Lower leg skin (tissue), 4 donors: ENCODE measurements around the gene TRPC4AP. TPM values are rescaled to one million over a fixed set of nuclear protein-coding genes. Genes with fewer than 3 reads are reported as not detected.

Source experiments
- DNase-seq, 2 donors: peaks; one replicate each; pipeline ENCODE4 v3.0.0-alpha.2; 2019; ENCODE audit warnings: low spot score in 2 of 2
- H3K4me3 ChIP-seq: fragments of 200-600 bp; sonication (generic); 2 replicates; pipeline ENCODE4 v1.5.1; 2017; ENCODE audit warnings: mild to moderate bottlenecking, low read depth; ENCODE audit not compliant: poor library complexity, severe bottlenecking
- POLR2A ChIP-seq, 2 donors: fragments of 450-650 bp; IDR thresholded peaks; one replicate each; pipeline ENCODE4 v1.6.1; 2016 to 2017; ENCODE audit warnings: antibody characterized with exemption in 2 of 2, mild to moderate bottlenecking in 1 of 2, moderate library complexity in 1 of 2
- WGBS, 2 donors: methylation state at CpG; one replicate each; pipeline ENCODE4 v1.1.5; 2018; 5-methylcytosine and 5-hydroxymethylcytosine counted together
- intact Hi-C: fragments of 100-400 bp; cut with DNase I; formaldehyde crosslinking; loops from one replicate; pipeline ENCODE4 v1.15.0; 2023; ENCODE audit warnings: low total_unique reads
- total RNA-seq, 4 donors: library from RNA; depleted of rRNA; stranded (reverse); fragments of >200 nt; gene quantifications; one replicate each; pipeline ENCODE4 v1.1.0, GENCODE V29; 2016
- TF ChIP-seq, protein P1 (sequence below), 3 donors: fragments of 450-650 bp; IDR thresholded peaks; one replicate each; pipeline ENCODE4 v1.5.1; 2016; ENCODE audit warnings: antibody characterized with exemption in 3 of 3, mild to moderate bottlenecking in 3 of 3, moderate library complexity in 2 of 3

The TRPC4AP gene
- total RNA-seq, 4 donors from 2014 or later, result 40.3 to 64.5 (median 50.0) TPM

GRCh38 chr20:34995696-34996095, 96.9 kb downstream of the TRPC4AP start:
- 89 to 99% methylated on average over 7 of the region's 7 CpGs for WGBS, 2 donors

GRCh38 chr20:34995192-34995591, 97.4 kb downstream of the TRPC4AP start:
- no peak overlapping the region for H3K4me3 ChIP-seq
- intact Hi-C loops, result no loop called here
- no peak for TF ChIP-seq POLR2A (IDR thresholded peaks at IDR 0.05)
- TF ChIP-seq, protein P1, sequence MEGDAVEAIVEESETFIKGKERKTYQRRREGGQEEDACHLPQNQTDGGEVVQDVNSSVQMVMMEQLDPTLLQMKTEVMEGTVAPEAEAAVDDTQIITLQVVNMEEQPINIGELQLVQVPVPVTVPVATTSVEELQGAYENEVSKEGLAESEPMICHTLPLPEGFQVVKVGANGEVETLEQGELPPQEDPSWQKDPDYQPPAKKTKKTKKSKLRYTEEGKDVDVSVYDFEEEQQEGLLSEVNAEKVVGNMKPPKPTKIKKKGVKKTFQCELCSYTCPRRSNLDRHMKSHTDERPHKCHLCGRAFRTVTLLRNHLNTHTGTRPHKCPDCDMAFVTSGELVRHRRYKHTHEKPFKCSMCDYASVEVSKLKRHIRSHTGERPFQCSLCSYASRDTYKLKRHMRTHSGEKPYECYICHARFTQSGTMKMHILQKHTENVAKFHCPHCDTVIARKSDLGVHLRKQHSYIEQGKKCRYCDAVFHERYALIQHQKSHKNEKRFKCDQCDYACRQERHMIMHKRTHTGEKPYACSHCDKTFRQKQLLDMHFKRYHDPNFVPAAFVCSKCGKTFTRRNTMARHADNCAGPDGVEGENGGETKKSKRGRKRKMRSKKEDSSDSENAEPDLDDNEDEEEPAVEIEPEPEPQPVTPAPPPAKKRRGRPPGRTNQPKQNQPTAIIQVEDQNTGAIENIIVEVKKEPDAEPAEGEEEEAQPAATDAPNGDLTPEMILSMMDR (IDR thresholded peaks at IDR 0.05), result no peak
- WGBS, 2 donors, result 74 to 80% methylated on average over 11 to 14 of the region's 14 CpGs
- DNase-seq, result no peak

More at GRCh38 chr20:34995696-34996095, 96.9 kb downstream of the TRPC4AP start:
- no peak for TF ChIP-seq POLR2A (IDR thresholded peaks at IDR 0.05)
- TF ChIP-seq, protein P1 (IDR thresholded peaks at IDR 0.05), result no peak
- intact Hi-C loops, result no loop called here
- no peak overlapping the region for H3K4me3 ChIP-seq
- no peak for DNase-seq

DNA sequence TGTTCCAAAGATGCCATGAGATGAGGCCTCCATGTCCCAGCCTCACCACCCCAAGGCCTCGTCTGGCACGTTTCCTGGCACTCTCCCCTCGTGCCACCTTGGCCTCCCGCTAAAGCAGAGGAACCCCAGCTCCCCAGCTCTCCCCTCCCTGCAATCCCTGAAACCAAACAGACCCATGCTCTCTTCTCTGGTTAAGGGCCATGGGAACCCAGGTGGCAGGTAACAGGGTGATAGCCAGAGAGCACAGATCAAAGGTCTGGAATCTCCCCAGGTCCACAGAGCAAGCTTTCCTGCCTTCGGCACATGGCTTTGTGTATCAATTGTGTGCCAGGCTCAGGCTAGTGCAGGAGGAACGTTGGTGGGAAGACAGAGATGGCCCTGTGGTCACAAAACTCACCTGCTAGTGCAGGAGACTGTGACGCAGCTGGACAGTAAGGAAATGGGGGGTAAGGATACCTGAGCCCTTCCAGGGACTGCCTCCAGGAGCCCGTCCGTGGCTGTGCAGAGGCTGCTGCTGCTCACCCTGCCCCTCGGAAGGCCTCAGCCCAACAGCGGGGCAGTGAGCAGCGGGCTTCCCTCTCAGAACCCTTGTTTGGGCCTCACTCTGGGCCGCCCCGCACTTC, 98.0 kb downstream of the TRPC4AP start:
- TF ChIP-seq, protein P1 (IDR thresholded peaks at IDR 0.05), result no peak
- TF ChIP-seq POLR2A (IDR thresholded peaks at IDR 0.05), result no peak
- DNase-seq, result no peak
- H3K4me3 ChIP-seq, result no peak overlapping the region
- 81% methylated on average over 14 of the region's 14 CpGs for WGBS, 2 donors
- intact Hi-C loops, result no loop called here

- H3K4me3 ChIP-seq, result no peak overlapping the region
- DNase-seq, result no peak
- TF ChIP-seq, protein P1 (IDR thresholded peaks at IDR 0.05), result no peak
- no peak for TF ChIP-seq POLR2A (IDR thresholded peaks at IDR 0.05)
- 92 to 96% methylated on average over 22 of the region's 22 CpGs for WGBS, 2 donors
- intact Hi-C loops, result no loop called here
Measured at GRCh38 chr20:34993941-34994508, 98.6 kb downstream of the TRPC4AP start.

- H3K4me3 ChIP-seq, result no peak overlapping the region
- TF ChIP-seq POLR2A (IDR thresholded peaks at IDR 0.05), result no peak
- TF ChIP-seq, protein P1 (IDR thresholded peaks at IDR 0.05), result no peak
- DNase-seq, result no peak
- intact Hi-C loops, result no loop called here
- 93 to 95% methylated on average over 13 to 19 of the region's 20 CpGs for WGBS, 2 donors
Measured at GRCh38 chr20:34992751-34993417, 99.7 kb downstream of the TRPC4AP start.
